Panc1 (cell line): Measurements from ENCODE around the gene PPM1M. TPM values are rescaled to one million over a fixed set of nuclear protein-coding genes. Genes with fewer than 3 reads are reported as not detected.

Source experiments
- ATAC-seq: fragments of 200-7000 bp; cut with Tn5 transposase; 2 replicates; pipeline ENCODE4 v1.9.1; 2020; ENCODE audit warnings: mild to moderate bottlenecking, moderate library complexity
- BruUV-seq: library from RNA; stranded (reverse); fragments of 400-500 nt; replicated peaks from 2 replicates; lab custom pipeline; 2021; lab: Mats Ljungman, UMichigan
- CTCF ChIA-PET: fragments of 300-600 bp; sonication (Branson Sonifier 250); formaldehyde crosslinking; loops from one replicate; lab custom pipeline; 2022; ENCODE audit warnings: antibody characterized with exemption; lab: Charles Lee
- POLR2A ChIA-PET: fragments of 300-600 bp; sonication (Branson Sonifier 250); formaldehyde crosslinking; loops from one replicate; lab custom pipeline; 2022; ENCODE audit warnings: antibody characterized with exemption; lab: Charles Lee
- DNase-seq: peaks from one replicate; pipeline ENCODE4 v3.0.0-alpha.2; 2010; ENCODE audit warnings: low read depth, low spot score
- H3K27ac ChIP-seq: 2 replicates; pipeline ENCODE4 v1.5.1; 2011; ENCODE audit warnings: mild to moderate bottlenecking, low read length, inconsistent platforms
- H3K27me3 ChIP-seq: fragments of 200-500 bp; sonication (Bioruptor generic); 2 replicates; pipeline ENCODE4 v1.6.0; 2014; ENCODE audit warnings: low read length, inconsistent platforms; ENCODE audit not compliant: control insufficient read depth, insufficient read depth
- H3K36me3 ChIP-seq: fragments of 200-500 bp; sonication (Bioruptor generic); 2 replicates; pipeline ENCODE4 v1.5.1; 2014; ENCODE audit warnings: inconsistent platforms, mild to moderate bottlenecking, low read length, moderate library complexity; ENCODE audit not compliant: control insufficient read depth, insufficient read depth
- H3K4me1 ChIP-seq: 2 replicates; pipeline ENCODE4 v1.5.1; 2011; ENCODE audit warnings: inconsistent platforms, mild to moderate bottlenecking, low read length, moderate library complexity; ENCODE audit not compliant: control insufficient read depth, insufficient read depth
- H3K4me3 ChIP-seq, 2 experiments: 2 replicates each; pipeline ENCODE4 v1.5.1; 2011 to 2012; ENCODE audit warnings: low read depth in 2 of 2, low read length in 2 of 2, mild to moderate bottlenecking in 2 of 2, inconsistent platforms in 1 of 2, moderate library complexity in 1 of 2
- H3K9me3 ChIP-seq: fragments of 200-500 bp; sonication (Bioruptor generic); 2 replicates; pipeline ENCODE4 v1.5.1; 2014; ENCODE audit warnings: low read depth, mild to moderate bottlenecking, inconsistent platforms, low read length, moderate library complexity; ENCODE audit not compliant: control insufficient read depth, insufficient read depth
- POLR2AphosphoS5 ChIP-seq: IDR thresholded peaks from 2 replicates; pipeline ENCODE4 v1.6.1; 2012; ENCODE audit warnings: mild to moderate bottlenecking, low read depth, low read length, moderate library complexity
- SIN3A ChIP-seq: IDR thresholded peaks from 2 replicates; pipeline ENCODE4 v1.6.1; 2012; ENCODE audit warnings: low read depth, mild to moderate bottlenecking, low read length, moderate library complexity, borderline replicate concordance; ENCODE audit not compliant: insufficient read depth
- TCF7L2 ChIP-seq: IDR thresholded peaks from 2 replicates; pipeline ENCODE4 v1.6.1; 2011; ENCODE audit warnings: mild to moderate bottlenecking, low read depth, low read length, inconsistent platforms
- in situ Hi-C: cut with HindIII; loops from 2 replicates; pipeline ENCODE4 v1.10.0; 2016; ENCODE audit warnings: low sequenced_read_pairs, low pct_unique_long_range_greater_than_20kb
- intact Hi-C: fragments of 100-400 bp; cut with micrococcal nuclease; formaldehyde crosslinking; loops from one replicate; pipeline ENCODE4 v1.10.0; 2022; ENCODE audit not compliant: unreplicated experiment
- total RNA-seq: library from RNA; stranded (reverse); gene quantifications from one replicate; pipeline ENCODE4 v1.2.1, GENCODE V29; 2021; ENCODE audit not compliant: unreplicated experiment
- TF ChIP-seq, protein P1 (sequence below), 2 experiments: IDR thresholded peaks; 2 replicates each; pipeline ENCODE4 v1.6.1; 2011 to 2012; ENCODE audit warnings: low read depth in 2 of 2, control low read depth in 1 of 2, low read length in 1 of 2, mild to moderate bottlenecking in 1 of 2, moderate library complexity in 1 of 2; ENCODE audit not compliant: insufficient read depth in 1 of 2
- TF ChIP-seq, protein P2 (sequence below): fragments of 450-650 bp; IDR thresholded peaks from 2 replicates; pipeline ENCODE4 v1.5.1; 2017; ENCODE audit warnings: mild to moderate bottlenecking

The PPM1M gene
- total RNA-seq, 1 experiment from 2014 or later = 9.7 TPM

DNA sequence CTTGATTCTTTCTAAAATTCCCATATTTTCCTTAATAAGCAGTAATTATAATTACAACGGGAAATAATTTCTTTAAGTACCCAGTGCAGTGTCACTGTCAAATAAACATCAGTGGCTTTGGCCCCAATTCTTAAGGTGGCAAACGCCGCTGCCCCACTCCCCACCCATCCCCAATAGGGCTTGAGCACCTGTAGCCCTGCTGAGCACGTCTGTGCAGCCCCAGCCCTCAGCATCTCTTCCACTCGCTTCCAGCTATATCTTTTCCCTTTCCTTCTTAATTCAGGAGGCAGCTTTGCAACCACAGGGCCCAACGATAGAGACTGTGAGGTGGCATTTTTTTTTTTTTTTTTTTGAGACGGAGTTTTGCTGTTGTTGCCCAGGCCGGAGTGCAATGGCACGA is 9.0 kb downstream of the PPM1M start:
- H3K27ac ChIP-seq = no peak overlapping the region
- ATAC-seq (no peak), DNase-seq (no peak)
- ChIA-PET POLR2A (no interaction called here), CTCF (no interaction called here)
- H3K36me3 ChIP-seq = peaks cover 26% of the 10 kb centered on the region
- no peaks in the 10 kb centered on the region for H3K4me1 ChIP-seq
- H3K4me3 ChIP-seq = no peak overlapping the region
- no TSS peak for BruUV-seq
- intact Hi-C loops = no loop called here
- in situ Hi-C loops = no loop called here
- no peaks in the 10 kb centered on the region for H3K9me3 ChIP-seq
- H3K27me3 ChIP-seq = no peaks in the 10 kb centered on the region
- TF ChIP-seq TCF7L2 (no peak), SIN3A (no peak)
- TF ChIP-seq, protein P1, sequence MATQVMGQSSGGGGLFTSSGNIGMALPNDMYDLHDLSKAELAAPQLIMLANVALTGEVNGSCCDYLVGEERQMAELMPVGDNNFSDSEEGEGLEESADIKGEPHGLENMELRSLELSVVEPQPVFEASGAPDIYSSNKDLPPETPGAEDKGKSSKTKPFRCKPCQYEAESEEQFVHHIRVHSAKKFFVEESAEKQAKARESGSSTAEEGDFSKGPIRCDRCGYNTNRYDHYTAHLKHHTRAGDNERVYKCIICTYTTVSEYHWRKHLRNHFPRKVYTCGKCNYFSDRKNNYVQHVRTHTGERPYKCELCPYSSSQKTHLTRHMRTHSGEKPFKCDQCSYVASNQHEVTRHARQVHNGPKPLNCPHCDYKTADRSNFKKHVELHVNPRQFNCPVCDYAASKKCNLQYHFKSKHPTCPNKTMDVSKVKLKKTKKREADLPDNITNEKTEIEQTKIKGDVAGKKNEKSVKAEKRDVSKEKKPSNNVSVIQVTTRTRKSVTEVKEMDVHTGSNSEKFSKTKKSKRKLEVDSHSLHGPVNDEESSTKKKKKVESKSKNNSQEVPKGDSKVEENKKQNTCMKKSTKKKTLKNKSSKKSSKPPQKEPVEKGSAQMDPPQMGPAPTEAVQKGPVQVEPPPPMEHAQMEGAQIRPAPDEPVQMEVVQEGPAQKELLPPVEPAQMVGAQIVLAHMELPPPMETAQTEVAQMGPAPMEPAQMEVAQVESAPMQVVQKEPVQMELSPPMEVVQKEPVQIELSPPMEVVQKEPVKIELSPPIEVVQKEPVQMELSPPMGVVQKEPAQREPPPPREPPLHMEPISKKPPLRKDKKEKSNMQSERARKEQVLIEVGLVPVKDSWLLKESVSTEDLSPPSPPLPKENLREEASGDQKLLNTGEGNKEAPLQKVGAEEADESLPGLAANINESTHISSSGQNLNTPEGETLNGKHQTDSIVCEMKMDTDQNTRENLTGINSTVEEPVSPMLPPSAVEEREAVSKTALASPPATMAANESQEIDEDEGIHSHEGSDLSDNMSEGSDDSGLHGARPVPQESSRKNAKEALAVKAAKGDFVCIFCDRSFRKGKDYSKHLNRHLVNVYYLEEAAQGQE (IDR thresholded peaks at IDR 0.05; ENCODE audit: insufficient read depth in 1 of 2, low read depth in 2 of 2, low read length in 1 of 2) = no peak
- TF ChIP-seq, protein P2, sequence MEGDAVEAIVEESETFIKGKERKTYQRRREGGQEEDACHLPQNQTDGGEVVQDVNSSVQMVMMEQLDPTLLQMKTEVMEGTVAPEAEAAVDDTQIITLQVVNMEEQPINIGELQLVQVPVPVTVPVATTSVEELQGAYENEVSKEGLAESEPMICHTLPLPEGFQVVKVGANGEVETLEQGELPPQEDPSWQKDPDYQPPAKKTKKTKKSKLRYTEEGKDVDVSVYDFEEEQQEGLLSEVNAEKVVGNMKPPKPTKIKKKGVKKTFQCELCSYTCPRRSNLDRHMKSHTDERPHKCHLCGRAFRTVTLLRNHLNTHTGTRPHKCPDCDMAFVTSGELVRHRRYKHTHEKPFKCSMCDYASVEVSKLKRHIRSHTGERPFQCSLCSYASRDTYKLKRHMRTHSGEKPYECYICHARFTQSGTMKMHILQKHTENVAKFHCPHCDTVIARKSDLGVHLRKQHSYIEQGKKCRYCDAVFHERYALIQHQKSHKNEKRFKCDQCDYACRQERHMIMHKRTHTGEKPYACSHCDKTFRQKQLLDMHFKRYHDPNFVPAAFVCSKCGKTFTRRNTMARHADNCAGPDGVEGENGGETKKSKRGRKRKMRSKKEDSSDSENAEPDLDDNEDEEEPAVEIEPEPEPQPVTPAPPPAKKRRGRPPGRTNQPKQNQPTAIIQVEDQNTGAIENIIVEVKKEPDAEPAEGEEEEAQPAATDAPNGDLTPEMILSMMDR = no peak

DNA sequence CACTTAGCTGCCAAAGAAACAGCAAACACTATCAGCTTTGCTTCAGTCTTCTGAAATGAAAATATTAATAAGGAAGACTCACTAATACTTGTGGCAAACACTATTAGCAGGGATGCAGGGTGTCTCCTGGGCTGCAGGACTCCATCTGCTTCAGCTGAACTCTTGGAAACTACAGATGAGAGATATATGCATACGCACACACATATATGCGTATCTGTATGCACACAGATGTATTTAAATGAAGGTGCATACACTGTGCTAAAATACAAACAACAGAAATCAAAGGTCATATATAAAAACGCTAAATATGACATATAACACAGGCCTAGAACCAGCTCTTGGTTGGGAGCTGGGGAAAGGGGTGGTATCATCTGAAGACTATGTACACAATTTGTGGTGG is 10.6 kb downstream of the PPM1M start:
- no peak for DNase-seq
- H3K4me3 ChIP-seq = no peak overlapping the region
- no peak for ATAC-seq
- POLR2A ChIA-PET = no interaction called here
- intact Hi-C loops (no loop called here), in situ Hi-C loops (no loop called here)
- CTCF ChIA-PET = no interaction called here
- H3K9me3 ChIP-seq = no peaks in the 10 kb centered on the region
- no peaks in the 10 kb centered on the region for H3K4me1 ChIP-seq
- TF ChIP-seq, protein P1 (IDR thresholded peaks at IDR 0.05; ENCODE audit: insufficient read depth in 1 of 2, low read depth in 2 of 2, low read length in 1 of 2) = no peak
- TF ChIP-seq SIN3A (no peak), TCF7L2 (no peak), POLR2AphosphoS5 (no peak)
- TF ChIP-seq, protein P2 = no peak
- peaks cover 28% of the 10 kb centered on the region for H3K36me3 ChIP-seq
- BruUV-seq = no TSS peak
- H3K27ac ChIP-seq = no peak overlapping the region
- no peaks in the 10 kb centered on the region for H3K27me3 ChIP-seq
